Pons (tissue), 1 donor: ENCODE measurements around the gene PPARA.

ENCODE experiments used
- DNase-seq: peaks from one replicate; pipeline ENCODE4 v3.0.0-alpha.2; 2016; ENCODE audit warnings: low spot score

The PPARA gene

GRCh38 chr22:46213052-46213451, 62.7 kb downstream of the PPARA start:
- no peak for DNase-seq

GRCh38 chr22:46214149-46214548, 63.8 kb downstream of the PPARA start:
- no peak for DNase-seq

- DNase-seq: no peak
Measured at GRCh38 chr22:46214616-46215015, 64.3 kb downstream of the PPARA start.

- no peak for DNase-seq
Measured at GRCh38 chr22:46219636-46220035, 69.3 kb downstream of the PPARA start.

GRCh38 chr22:46220921-46221320, 70.6 kb downstream of the PPARA start:
- DNase-seq: no peak

- no peak for DNase-seq
Measured at GRCh38 chr22:46224044-46224897, 73.9 kb downstream of the PPARA start.

GRCh38 chr22:46224898-46225290, 74.6 kb downstream of the PPARA start:
- DNase-seq: no peak

- no peak for DNase-seq
Measured at GRCh38 chr22:46225631-46226030, 75.3 kb downstream of the PPARA start.

GRCh38 chr22:46226577-46226976, 76.3 kb downstream of the PPARA start:
- no peak for DNase-seq

GRCh38 chr22:46229701-46230100, 79.4 kb downstream of the PPARA start:
- no peak for DNase-seq

- DNase-seq: no peak
Measured at GRCh38 chr22:46230262-46230901, 80.1 kb downstream of the PPARA start.

GRCh38 chr22:46233231-46233630, 82.9 kb downstream of the PPARA start:
- peak; percentile 77 for DNase-seq

- no peak for DNase-seq
Measured at GRCh38 chr22:46234969-46235368, 84.6 kb downstream of the PPARA start.

GRCh38 chr22:46237453-46238124, 87.3 kb downstream of the PPARA start:
- DNase-seq: no peak

GRCh38 chr22:46238541-46238940, 88.2 kb downstream of the PPARA start:
- peak; percentile 83 for DNase-seq

- DNase-seq: no peak
Measured at GRCh38 chr22:46239261-46240048, 89.1 kb downstream of the PPARA start.

- no peak for DNase-seq
Measured at GRCh38 chr22:46240073-46240472, 89.7 kb downstream of the PPARA start.

- DNase-seq: no peak
Measured at GRCh38 chr22:46240506-46240905, 90.2 kb downstream of the PPARA start.

- no peak for DNase-seq
Measured at GRCh38 chr22:46240907-46241306, 90.6 kb downstream of the PPARA start.

GRCh38 chr22:46241396-46242007, 91.2 kb downstream of the PPARA start:
- DNase-seq: no peak

- DNase-seq: no peak
Measured at GRCh38 chr22:46242076-46242475, 91.8 kb downstream of the PPARA start.

- no peak for DNase-seq
Measured at GRCh38 chr22:46244771-46245170, 94.4 kb downstream of the PPARA start.
